ENCODE results near the gene DNAJC5G.

The DNAJC5G gene

GRCh38 chr2:27285481-27285880 is 10.2 kb downstream of the DNAJC5G start (continued):
- no peak for TF ChIP-seq SP2 (tag by site-specific recombination; IDR thresholded peaks at IDR 0.05)
- TF ChIP-seq ZNF324 (tag by site-specific recombination; IDR thresholded peaks at IDR 0.05), result no peak

GRCh38 chr2:27288610-27289009 is 13.4 kb downstream of the DNAJC5G start:
- CTCF ChIA-PET, result interaction anchor here (0.6 to 5.3 kb wide), 3 partner anchors 9 to 313 kb away, joined by 3 to 21 read pairs (median 6); no protein-coding TSS in a partner anchor
- TF ChIP-seq HOXA7 (CRISPR knock-in tag; IDR thresholded peaks at IDR 0.05; ENCODE audit: borderline replicate concordance) (no peak), ZNF473 (tag by site-specific recombination; IDR thresholded peaks at IDR 0.05) (no peak), ZNF513 (tag by site-specific recombination; IDR thresholded peaks at IDR 0.05) (no peak), ZBTB6 (tag by site-specific recombination; IDR thresholded peaks at IDR 0.05) (no peak), ZSCAN30 (tag by site-specific recombination; IDR thresholded peaks at IDR 0.05) (no peak), ZNF488 (tag by site-specific recombination; IDR thresholded peaks at IDR 0.05) (no peak), HIC1 (tag by site-specific recombination; IDR thresholded peaks at IDR 0.05) (no peak), ZNF449 (tag by site-specific recombination; IDR thresholded peaks at IDR 0.05) (no peak), BCL6B (tag by site-specific recombination; IDR thresholded peaks at IDR 0.05) (no peak), ZNF518A (tag by site-specific recombination; conservative IDR thresholded peaks at IDR 0.05; ENCODE audit: low read depth) (no peak), ZNF558 (tag by site-specific recombination; IDR thresholded peaks at IDR 0.05) (no peak), ZBTB44 (tag by site-specific recombination; IDR thresholded peaks at IDR 0.05) (no peak), ZNF76 (tag by site-specific recombination; IDR thresholded peaks at IDR 0.05; ENCODE audit: borderline replicate concordance, low read depth) (no peak), INSM2 (tag by site-specific recombination; IDR thresholded peaks at IDR 0.05) (no peak)
- Histone ChIP-seq H3K36me3 (ENCODE audit: control insufficient read depth in 2 of 2, insufficient read depth in 1 of 2, low read length in 2 of 2) (no peaks in the 10 kb centered on the region), H3K4me1 (ENCODE audit: control insufficient read depth, insufficient read depth, low read length) (peaks cover 11% of the 10 kb centered on the region), H3K9me3 (ENCODE audit: control insufficient read depth, insufficient read depth, low read depth, low read length) (no peaks in the 10 kb centered on the region), H3K4me3 (ENCODE audit: low read depth, low read length) (no peak overlapping the region), H3K27ac (ENCODE audit: extremely low read depth, low read depth, low read length) (no peak overlapping the region)
- POLR2A ChIA-PET, result no interaction called here

Data from HEK293 (cell line).